Measurements from ENCODE around the gene RTF1.
"Not testable (repeated sequence)": the region's sequence is repeated elsewhere in the genome, so short reads cannot be mapped to it uniquely, and the experiment has no call there.

The RTF1 gene

GRCh38 chr15:41416742-41417417 lies at the start of gene RTF1:
TSS of gene RTF1 (plus strand) at chr15:41417095. CDS start at chr15:41417116, 21 bp downstream.
- peak within 1 kb of the TSS; percentile 87 for H3K4me3 ChIP-seq (ENCODE audit: low read depth, low read length)
- no peak for TF ChIP-seq CTCF (IDR thresholded peaks at IDR 0.05; ENCODE audit: low read depth, low read length)

GRCh38 chr15:41367418-41367817 lies 49.5 kb upstream of the RTF1 start:
- no peak for TF ChIP-seq CTCF (IDR thresholded peaks at IDR 0.05; ENCODE audit: low read depth, low read length)
- no peak overlapping the region for H3K4me3 ChIP-seq (ENCODE audit: low read depth, low read length)

GRCh38 chr15:41377978-41378377 lies 38.9 kb upstream of the RTF1 start:
- TF ChIP-seq CTCF (IDR thresholded peaks at IDR 0.05; ENCODE audit: low read depth, low read length) = no peak

GRCh38 chr15:41383974-41384749 lies 32.7 kb upstream of the RTF1 start:
- H3K4me3 ChIP-seq (ENCODE audit: low read depth, low read length) = not testable (repeated sequence)

More at GRCh38 chr15:41377978-41378377, 38.9 kb upstream of the RTF1 start:
- no peak overlapping the region for H3K4me3 ChIP-seq (ENCODE audit: low read depth, low read length)

GRCh38 chr15:41387646-41388045 lies 29.2 kb upstream of the RTF1 start:
- TF ChIP-seq CTCF (IDR thresholded peaks at IDR 0.05; ENCODE audit: low read depth, low read length) = no peak

GRCh38 chr15:41392659-41393058 lies 24.2 kb upstream of the RTF1 start:
- TF ChIP-seq CTCF (IDR thresholded peaks at IDR 0.05; ENCODE audit: low read depth, low read length) = no peak
- no peak overlapping the region for H3K4me3 ChIP-seq (ENCODE audit: low read depth, low read length)

More at GRCh38 chr15:41387646-41388045, 29.2 kb upstream of the RTF1 start:
- H3K4me3 ChIP-seq (ENCODE audit: low read depth, low read length) = no peak overlapping the region

GRCh38 chr15:41394924-41395323 lies 22.0 kb upstream of the RTF1 start:
- no peak overlapping the region for H3K4me3 ChIP-seq (ENCODE audit: low read depth, low read length)
- no peak for TF ChIP-seq CTCF (IDR thresholded peaks at IDR 0.05; ENCODE audit: low read depth, low read length)
